NB4 (cell line): ENCODE results near the gene PANK2.

Experiments used
- CTCF ChIP-seq: IDR thresholded peaks from one replicate; pipeline ENCODE4 v1.5.1; 2012; ENCODE audit warnings: low read depth, low read length
- MAX ChIP-seq: IDR thresholded peaks from 2 replicates; pipeline ENCODE4 v1.6.1; 2011; ENCODE audit warnings: low read depth, low read length
- MYC ChIP-seq: IDR thresholded peaks from 2 replicates; pipeline ENCODE4 v1.6.1; 2011; ENCODE audit warnings: low read depth, low read length
- POLR2A ChIP-seq: IDR thresholded peaks from 2 replicates; pipeline ENCODE4 v1.6.1; 2011; ENCODE audit warnings: mild to moderate bottlenecking; ENCODE audit not compliant: insufficient read length; ENCODE audit errors: extremely low read depth

GRCh38 chr20:3924304-3925112, 35.3 kb downstream of the PANK2 start:
- TF ChIP-seq CTCF (no peak), POLR2A (no peak), MAX (no peak), MYC (no peak)
